ENCODE results near the gene DTX1. TPM values are rescaled to one million over a fixed set of nuclear protein-coding genes. Genes with fewer than 3 reads are reported as not detected.

DTX1 gene
- total and polyA plus RNA-seq, 7 experiments from 2014 or later: 0.80 to 15.8 (median 4.5) TPM; not detected in 1

DNA sequence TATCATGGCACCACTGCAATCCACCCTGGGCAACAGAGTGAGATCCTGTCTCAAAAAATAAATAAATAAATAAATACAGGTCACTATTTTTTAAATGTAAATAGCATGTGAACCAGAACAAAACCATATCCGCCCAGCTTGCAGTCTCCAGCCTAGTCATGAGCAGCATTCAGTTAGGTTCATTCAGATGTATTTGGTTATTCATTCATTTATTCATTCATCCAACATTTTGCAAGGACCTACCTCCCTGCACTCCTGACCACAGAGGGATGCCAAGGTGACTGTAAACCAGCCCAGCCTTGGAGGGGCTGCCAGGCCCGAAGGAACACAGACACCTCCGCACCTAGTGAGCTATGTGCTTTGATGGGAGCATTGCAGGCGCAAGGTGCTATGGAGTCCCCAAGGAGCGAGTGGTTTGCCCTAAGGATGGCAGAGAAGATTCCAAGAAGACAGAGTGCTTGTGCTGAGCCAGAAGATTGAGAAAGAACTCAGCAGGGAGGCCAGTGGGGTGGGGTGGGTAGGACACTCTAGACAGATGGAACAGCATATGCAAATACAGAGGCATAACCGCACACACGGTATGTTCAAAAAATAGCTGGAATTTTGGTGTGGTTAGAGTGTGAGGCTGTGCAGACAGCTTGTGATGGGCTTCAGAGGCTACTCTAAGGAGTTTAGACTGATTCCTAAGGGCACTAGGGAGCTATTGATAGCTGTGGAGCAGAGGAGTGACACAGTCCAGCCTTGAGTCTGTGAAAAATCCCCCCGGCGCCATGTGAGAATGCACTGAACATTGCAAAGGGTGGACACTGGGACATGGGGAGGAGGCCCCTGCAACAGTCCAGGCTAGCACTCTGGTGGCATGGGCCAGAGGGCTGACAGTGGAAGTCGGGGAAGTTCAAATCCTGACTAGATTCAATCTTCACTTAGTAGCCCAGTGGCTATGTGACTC is 11.7 kb downstream of the DTX1 start:
- ChIA-PET CTCF (interaction anchor here (0.6 to 1.1 kb wide), 3 partner anchors 16 to 688 kb away, joined by 3 read pairs; no protein-coding TSS in a partner anchor), POLR2A (no interaction called here)
- Mint-ChIP-seq H3K27ac (peak overlapping the region in 5 of 9 donors; percentile 60 to 71 (median 63)), H3K4me3 (peak overlapping the region in 3 of 10 donors; percentile 11 to 65 (median 36)), H3K4me1 (peaks cover 9 to 92% (median 67%) of the 10 kb centered on the region in 7 donors), H3K9me3 (no peaks in the 10 kb centered on the region), H3K27me3 (no peaks in the 10 kb centered on the region), H3K36me3 (peaks cover 0 to 15% (median 0%) of the 10 kb centered on the region in 5 donors)
- DNase-seq (no peak), ATAC-seq (no peak)
- intact Hi-C loops (cut with micrococcal nuclease): no loop called here
- no peak overlapping the region for H3K4me3 ChIP-seq (ENCODE audit: low read length)
- no peak overlapping the region for H3K27ac ChIP-seq (ENCODE audit: low read depth, low read length)
- no peaks in the 10 kb centered on the region for H3K9me3 ChIP-seq (ENCODE audit: control insufficient read depth in 2 of 3, low read length in 3 of 3)
- peaks cover 0 to 12% (median 0%) of the 10 kb centered on the region in 3 experiments for H3K36me3 ChIP-seq (ENCODE audit: control insufficient read depth in 2 of 3, insufficient read depth in 3 of 3, low read length in 3 of 3)
- H3K27me3 ChIP-seq (ENCODE audit: control insufficient read depth in 2 of 2, insufficient read depth in 2 of 2, low read length in 2 of 2): no peaks in the 10 kb centered on the region
- peaks cover 12 to 50% of the 10 kb centered on the region in 2 donors for H3K4me1 ChIP-seq (ENCODE audit: control insufficient read depth in 2 of 2, insufficient read depth in 2 of 2, low read length in 2 of 2)

DNA sequence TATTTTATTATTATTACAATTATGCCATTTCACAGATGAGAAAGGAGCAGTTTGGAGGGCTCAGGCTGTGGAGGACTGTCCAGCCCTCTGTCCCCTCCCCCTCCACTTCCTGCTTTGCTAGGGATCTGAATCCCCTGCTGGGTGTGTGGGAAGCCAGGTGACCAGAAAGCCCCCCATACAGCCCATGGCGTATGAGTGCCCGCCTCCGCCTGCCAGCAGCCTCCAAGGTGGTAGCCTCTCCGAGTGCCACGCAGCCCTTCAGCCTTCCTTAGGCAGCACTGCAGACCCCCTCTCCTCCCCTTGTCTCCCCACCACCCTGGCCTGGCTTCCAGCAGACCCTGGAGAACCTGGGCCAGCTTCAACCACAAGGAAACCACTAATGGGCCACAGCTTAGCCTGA is 12.6 kb downstream of the DTX1 start:
- no peak for ATAC-seq
- DNase-seq: no peak
- Histone ChIP-seq H3K4me1 (ENCODE audit: control insufficient read depth in 2 of 2, insufficient read depth in 2 of 2, low read length in 2 of 2) (peaks cover 12 to 47% of the 10 kb centered on the region in 2 donors), H3K27ac (ENCODE audit: low read depth, low read length) (no peak overlapping the region), H3K9me3 (ENCODE audit: control insufficient read depth in 2 of 3, low read length in 3 of 3) (no peaks in the 10 kb centered on the region), H3K27me3 (ENCODE audit: control insufficient read depth in 2 of 2, insufficient read depth in 2 of 2, low read length in 2 of 2) (no peaks in the 10 kb centered on the region), H3K36me3 (ENCODE audit: control insufficient read depth in 2 of 3, insufficient read depth in 3 of 3, low read length in 3 of 3) (peaks cover 0 to 10% (median 0%) of the 10 kb centered on the region in 3 experiments), H3K4me3 (ENCODE audit: low read length) (no peak overlapping the region)
- Mint-ChIP-seq H3K27ac (peak overlapping the region in 3 of 9 donors; percentile 42 to 72 (median 66)), H3K36me3 (peaks cover 0 to 15% (median 0%) of the 10 kb centered on the region in 5 donors), H3K4me1 (peaks cover 9 to 92% (median 71%) of the 10 kb centered on the region in 7 donors), H3K4me3 (no peak overlapping the region), H3K9me3 (no peaks in the 10 kb centered on the region), H3K27me3 (no peaks in the 10 kb centered on the region)
- POLR2A ChIA-PET: interaction anchor here (0.9 kb wide), 1 partner anchor 25 kb away, joined by 3 read pairs; no protein-coding TSS in a partner anchor
- CTCF ChIA-PET: interaction anchor here (1.1 kb wide), 1 partner anchor 17 kb away, joined by 3 read pairs; no protein-coding TSS in a partner anchor
- intact Hi-C loops (cut with micrococcal nuclease): no loop called here

DNA sequence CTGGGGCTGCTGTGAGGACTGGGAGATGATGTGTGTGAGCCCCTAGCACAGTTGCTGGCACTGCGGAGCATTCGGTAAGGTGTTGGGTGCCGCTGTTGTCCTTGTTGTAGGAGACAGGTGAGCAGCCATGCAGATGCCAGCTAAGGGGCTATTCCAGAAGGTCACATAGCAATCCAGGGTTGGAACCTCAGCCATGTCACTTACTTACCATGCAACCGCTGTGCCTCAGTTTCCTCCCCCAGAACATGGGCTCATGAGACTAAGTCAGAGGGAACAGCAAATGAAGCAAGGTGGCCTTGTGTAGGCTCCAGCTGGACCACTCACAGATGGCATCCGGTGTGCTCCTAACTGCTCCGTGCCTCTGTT is 13.2 kb downstream of the DTX1 start:
- Mint-ChIP-seq H3K9me3 (no peaks in the 10 kb centered on the region), H3K4me3 (peak overlapping the region in 2 of 10 donors; percentile 16 to 39), H3K27me3 (no peaks in the 10 kb centered on the region), H3K27ac (peak overlapping the region in 5 of 9 donors; percentile 49 to 79 (median 62)), H3K4me1 (peaks cover 11 to 92% (median 71%) of the 10 kb centered on the region in 7 donors), H3K36me3 (peaks cover 0 to 12% (median 3%) of the 10 kb centered on the region in 5 donors)
- intact Hi-C loops (cut with micrococcal nuclease): loop anchor here in 1 of 2 donors (1.0 kb wide), 1 partner anchor 17 kb away; no protein-coding TSS in a partner anchor
- Histone ChIP-seq H3K9me3 (ENCODE audit: control insufficient read depth in 2 of 3, low read length in 3 of 3) (no peaks in the 10 kb centered on the region), H3K4me3 (ENCODE audit: low read length) (no peak overlapping the region), H3K4me1 (ENCODE audit: control insufficient read depth in 2 of 2, insufficient read depth in 2 of 2, low read length in 2 of 2) (peaks cover 12 to 43% of the 10 kb centered on the region in 2 donors), H3K27me3 (ENCODE audit: control insufficient read depth in 2 of 2, insufficient read depth in 2 of 2, low read length in 2 of 2) (no peaks in the 10 kb centered on the region), H3K27ac (ENCODE audit: low read depth, low read length) (no peak overlapping the region), H3K36me3 (ENCODE audit: control insufficient read depth in 2 of 3, insufficient read depth in 3 of 3, low read length in 3 of 3) (peaks cover 0 to 5% (median 0%) of the 10 kb centered on the region in 3 experiments)
- CTCF ChIA-PET: interaction anchor here (0.6 to 0.7 kb wide), 2 partner anchors 14 to 574 kb away, joined by 3 read pairs; no protein-coding TSS in a partner anchor
- no peak for ATAC-seq
- no peak for DNase-seq
- POLR2A ChIA-PET: interaction anchor here (0.9 kb wide), 1 partner anchor 24 kb away, joined by 3 read pairs; no protein-coding TSS in a partner anchor

DNA sequence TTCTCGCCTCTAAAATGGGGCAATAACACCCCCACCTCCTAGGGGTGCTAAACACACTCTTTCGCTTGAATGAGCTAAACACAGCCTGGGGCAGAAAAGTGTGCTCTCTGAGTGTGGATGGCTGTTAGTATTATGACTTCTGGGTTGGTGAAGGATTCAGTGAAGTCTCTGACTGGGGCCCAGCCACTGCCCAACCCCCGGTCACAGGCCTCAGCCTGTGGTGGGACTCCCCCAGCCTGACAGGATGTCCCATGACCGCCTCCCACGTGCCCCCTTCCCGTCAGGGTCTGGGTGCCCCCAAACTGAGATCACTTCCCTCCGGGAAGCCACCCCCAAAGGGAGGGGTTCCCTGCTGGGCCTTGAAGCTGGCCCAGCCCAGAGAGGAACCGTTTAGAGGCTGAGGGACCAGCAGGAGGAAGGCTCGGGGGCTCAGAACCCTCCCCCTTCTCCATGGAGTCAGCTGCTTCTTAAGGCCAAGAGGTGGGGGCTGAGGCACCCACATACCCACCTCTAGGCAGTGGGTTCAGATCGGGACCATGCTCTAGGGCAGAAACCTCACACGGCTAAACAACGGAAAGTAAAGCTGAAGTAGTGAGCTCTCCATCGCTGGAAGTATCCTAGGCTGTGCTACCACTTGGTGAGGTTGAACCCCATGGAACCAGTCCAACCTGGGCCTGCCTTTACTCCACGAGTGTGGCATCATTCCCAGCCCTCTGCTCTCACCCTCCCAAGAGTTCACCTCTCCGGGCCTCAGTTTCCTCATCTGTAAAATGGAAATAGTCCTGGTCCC is 13.8 kb downstream of the DTX1 start:
- Mint-ChIP-seq H3K9me3 (no peaks in the 10 kb centered on the region), H3K4me1 (peaks cover 13 to 93% (median 75%) of the 10 kb centered on the region in 7 donors), H3K27ac (peak overlapping the region in 7 of 9 donors; percentile 46 to 79 (median 62)), H3K4me3 (peak overlapping the region in 5 of 10 donors; percentile 8 to 48 (median 16)), H3K36me3 (peaks cover 0 to 11% (median 3%) of the 10 kb centered on the region in 5 donors), H3K27me3 (no peaks in the 10 kb centered on the region)
- intact Hi-C loops (cut with micrococcal nuclease): loop anchor here in 1 of 2 donors (1.0 kb wide), 1 partner anchor 16 kb away; no protein-coding TSS in a partner anchor
- CTCF ChIA-PET: interaction anchor here (0.6 to 0.8 kb wide), 5 partner anchors 8 to 575 kb away, joined by 3 to 4 read pairs (median 3); no protein-coding TSS in a partner anchor
- POLR2A ChIA-PET: interaction anchor here (0.6 to 0.9 kb wide), 2 partner anchors 20 to 24 kb away, joined by 3 read pairs; no protein-coding TSS in a partner anchor
- no peak overlapping the region for H3K4me3 ChIP-seq (ENCODE audit: low read length)
- peaks cover 14 to 45% of the 10 kb centered on the region in 2 donors for H3K4me1 ChIP-seq (ENCODE audit: control insufficient read depth in 2 of 2, insufficient read depth in 2 of 2, low read length in 2 of 2)
- peaks cover 0 to 5% (median 0%) of the 10 kb centered on the region in 3 experiments for H3K36me3 ChIP-seq (ENCODE audit: control insufficient read depth in 2 of 3, insufficient read depth in 3 of 3, low read length in 3 of 3)
- ATAC-seq (peak; percentile 66), DNase-seq (peak in 1 of 9 donors; percentile 33)
- H3K27me3 ChIP-seq (ENCODE audit: control insufficient read depth in 2 of 2, insufficient read depth in 2 of 2, low read length in 2 of 2): no peaks in the 10 kb centered on the region
- peak overlapping the region; percentile 41 for H3K27ac ChIP-seq (ENCODE audit: low read depth, low read length)
- no peaks in the 10 kb centered on the region for H3K9me3 ChIP-seq (ENCODE audit: control insufficient read depth in 2 of 3, low read length in 3 of 3)

DNA sequence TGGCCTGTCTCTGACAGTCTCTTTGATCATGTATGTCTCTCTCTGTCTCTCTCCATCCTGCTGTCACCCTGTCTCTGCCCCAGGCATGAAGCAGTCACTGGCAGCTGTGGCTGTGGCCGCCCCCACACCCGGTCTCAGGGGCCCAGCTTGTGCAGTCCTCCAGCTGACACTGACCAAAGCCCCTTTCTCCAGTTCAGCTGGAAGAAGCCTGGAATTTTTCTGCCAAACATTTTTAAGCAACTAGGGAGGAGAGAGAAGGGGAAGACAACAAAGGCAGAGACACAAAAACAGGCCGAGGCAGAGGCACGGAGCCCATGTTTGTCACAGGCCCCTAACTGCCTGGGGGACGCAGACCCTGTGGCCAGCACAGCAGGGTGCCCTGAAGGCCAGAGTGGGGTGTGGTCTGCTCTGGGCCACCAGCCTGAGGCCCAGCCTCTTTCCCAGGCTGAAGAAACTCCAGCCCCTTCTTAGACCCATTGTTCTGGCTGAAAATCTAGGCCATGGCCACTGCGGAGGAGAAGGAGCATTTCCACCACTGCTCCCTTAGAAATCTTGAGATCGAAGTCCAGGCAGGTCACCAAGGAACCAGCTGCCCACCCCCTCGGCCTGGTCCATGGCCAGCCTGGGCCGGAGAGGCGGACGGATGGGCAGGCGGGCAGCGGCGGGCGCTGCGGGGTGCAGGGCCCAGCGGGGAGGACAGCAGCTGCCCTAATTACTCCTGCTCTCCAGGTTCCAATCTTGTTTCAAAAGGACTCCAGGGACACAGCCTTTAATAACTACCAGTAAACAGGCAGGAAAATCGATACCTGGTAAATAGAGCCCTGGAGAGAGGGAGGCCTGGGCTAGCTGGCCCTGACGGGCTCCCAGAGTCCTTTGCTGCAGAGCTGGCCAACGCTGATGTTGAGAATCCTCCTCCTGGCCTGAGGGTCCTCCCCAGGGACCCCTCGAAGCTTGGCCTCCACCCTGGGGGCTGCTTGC is 14.9 kb downstream of the DTX1 start:
- Mint-ChIP-seq H3K27me3 (no peaks in the 10 kb centered on the region), H3K9me3 (no peaks in the 10 kb centered on the region), H3K4me1 (peaks cover 13 to 94% (median 81%) of the 10 kb centered on the region in 7 donors), H3K4me3 (peak overlapping the region in 5 of 10 donors; percentile 1 to 49 (median 33)), H3K36me3 (peaks cover 0 to 11% (median 3%) of the 10 kb centered on the region in 5 donors), H3K27ac (peak overlapping the region; percentile 47 to 90 (median 69))
- H3K36me3 ChIP-seq (ENCODE audit: control insufficient read depth in 2 of 3, insufficient read depth in 3 of 3, low read length in 3 of 3): peaks cover 0 to 5% (median 0%) of the 10 kb centered on the region in 3 experiments
- no peaks in the 10 kb centered on the region for H3K9me3 ChIP-seq (ENCODE audit: control insufficient read depth in 2 of 3, low read length in 3 of 3)
- H3K27ac ChIP-seq (ENCODE audit: low read depth, low read length): no peak overlapping the region
- intact Hi-C loops (cut with micrococcal nuclease): no loop called here
- H3K27me3 ChIP-seq (ENCODE audit: control insufficient read depth in 2 of 2, insufficient read depth in 2 of 2, low read length in 2 of 2): no peaks in the 10 kb centered on the region
- CTCF ChIA-PET: interaction anchor here (0.6 to 1.5 kb wide), 2 partner anchors 26 to 27 kb away, joined by 3 to 4 read pairs; no protein-coding TSS in a partner anchor
- H3K4me3 ChIP-seq (ENCODE audit: low read length): no peak overlapping the region
- peaks cover 20 to 42% of the 10 kb centered on the region in 2 donors for H3K4me1 ChIP-seq (ENCODE audit: control insufficient read depth in 2 of 2, insufficient read depth in 2 of 2, low read length in 2 of 2)
- DNase-seq (no peak), ATAC-seq (no peak)
- POLR2A ChIA-PET: interaction anchor here (0.6 kb wide), 1 partner anchor 18 kb away, joined by 3 read pairs; no protein-coding TSS in a partner anchor
